Measurements from ENCODE around the gene CNOT6L. TPM values are rescaled to one million over a fixed set of nuclear protein-coding genes. Genes with fewer than 3 reads are reported as not detected.
A peak's percentile ranks its signal among the peaks of the same experiment; 100 is the strongest.

The CNOT6L gene
- total RNA-seq, 1 experiment from 2014 or later, result 3.1 TPM

DNA sequence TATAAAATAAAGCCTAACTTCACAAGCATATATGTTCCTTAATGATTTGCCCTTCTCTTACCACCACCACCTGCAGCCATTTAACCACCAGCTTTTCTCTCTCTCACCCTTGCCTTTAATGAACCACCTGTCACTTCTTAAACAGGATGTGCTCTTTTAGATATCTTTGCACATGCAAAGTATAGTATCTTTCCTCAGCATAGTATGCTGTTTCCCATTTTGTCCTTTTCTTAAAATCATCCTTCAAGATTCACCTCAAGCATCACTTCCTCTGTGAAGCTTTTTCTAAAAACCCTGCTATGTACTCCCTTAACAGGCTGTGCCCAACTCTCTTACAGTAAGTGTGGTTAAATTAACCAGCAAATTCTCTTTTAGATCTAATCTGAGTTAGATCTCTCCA is 8.2 kb upstream of the CNOT6L start:
- DNase-seq (ENCODE audit: low read depth, low spot score), result no peak
- in situ Hi-C loops (cut with HindIII; ENCODE audit: low pct_unique_long_range_greater_than_20kb, low sequenced_read_pairs), result no loop called here

GRCh38 chr4:77826275-77826674 is 7.1 kb upstream of the CNOT6L start:
- no peak for DNase-seq (ENCODE audit: low read depth, low spot score)
- in situ Hi-C loops (cut with HindIII; ENCODE audit: low pct_unique_long_range_greater_than_20kb, low sequenced_read_pairs), result no loop called here

DNA sequence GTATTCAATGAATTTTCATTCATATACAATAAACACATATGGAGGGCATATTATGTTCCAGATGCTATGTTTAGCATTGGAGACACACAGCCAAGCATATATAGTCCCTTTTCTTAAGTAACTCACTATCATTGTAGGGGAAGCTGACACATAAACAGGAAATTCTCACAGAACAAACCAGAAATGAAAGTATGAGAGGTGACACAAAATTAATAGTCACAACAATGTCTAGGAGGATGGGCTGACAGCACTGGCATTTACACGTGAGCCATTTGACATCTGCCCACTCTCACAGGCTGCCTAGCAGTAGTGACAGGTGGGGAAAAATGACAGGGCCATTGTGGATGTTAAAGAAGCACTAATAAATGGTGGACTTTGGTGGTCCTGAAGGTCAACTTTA is 2.6 kb upstream of the CNOT6L start:
- no peak for DNase-seq (ENCODE audit: low read depth, low spot score)
- in situ Hi-C loops (cut with HindIII; ENCODE audit: low pct_unique_long_range_greater_than_20kb, low sequenced_read_pairs), result no loop called here

DNA sequence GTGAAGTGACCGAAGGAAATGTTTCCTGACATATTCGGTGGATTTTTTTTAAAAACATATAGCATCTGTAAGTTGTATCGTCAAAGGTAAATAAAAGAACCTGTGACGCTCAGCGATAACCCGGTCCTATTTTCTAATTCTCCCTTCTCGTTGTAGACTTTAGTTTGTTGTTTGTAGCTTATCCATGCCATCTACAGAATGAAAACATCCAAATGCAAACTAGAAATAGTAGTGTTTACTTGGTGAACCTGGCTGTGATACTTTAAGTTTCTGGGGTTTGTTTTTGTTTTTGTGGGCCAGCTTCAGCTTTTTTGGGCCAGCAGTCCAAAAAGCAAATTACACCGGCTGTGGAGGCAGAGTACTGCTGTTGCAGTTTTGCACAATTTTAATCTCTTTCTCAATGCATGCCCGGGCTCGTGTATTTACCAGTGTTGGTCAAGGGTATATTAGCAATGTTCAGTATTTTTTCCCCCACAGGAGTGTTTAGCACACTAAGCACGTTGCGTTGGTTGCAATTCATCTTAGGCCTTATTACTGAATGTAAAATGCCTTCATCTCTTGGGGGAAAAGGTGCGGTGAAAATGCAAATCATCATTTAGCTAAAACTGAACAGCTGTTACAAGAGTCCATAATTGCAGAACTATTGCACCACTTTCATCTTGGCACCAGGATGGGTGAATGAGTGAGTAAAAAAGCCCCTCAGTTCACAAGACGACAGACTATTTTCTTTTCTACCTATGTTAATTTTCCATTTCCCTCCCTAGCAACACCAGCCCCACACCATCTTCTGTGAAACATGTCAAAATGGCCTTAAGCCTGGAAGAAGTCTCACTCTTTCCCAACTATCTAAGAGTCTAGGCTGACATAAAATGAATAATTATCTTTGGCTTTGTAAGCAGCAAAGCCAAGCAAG is 1.7 kb upstream of the CNOT6L start:
- DNase-seq (ENCODE audit: low read depth, low spot score), result no peak
- in situ Hi-C loops (cut with HindIII; ENCODE audit: low pct_unique_long_range_greater_than_20kb, low sequenced_read_pairs), result no loop called here

DNA sequence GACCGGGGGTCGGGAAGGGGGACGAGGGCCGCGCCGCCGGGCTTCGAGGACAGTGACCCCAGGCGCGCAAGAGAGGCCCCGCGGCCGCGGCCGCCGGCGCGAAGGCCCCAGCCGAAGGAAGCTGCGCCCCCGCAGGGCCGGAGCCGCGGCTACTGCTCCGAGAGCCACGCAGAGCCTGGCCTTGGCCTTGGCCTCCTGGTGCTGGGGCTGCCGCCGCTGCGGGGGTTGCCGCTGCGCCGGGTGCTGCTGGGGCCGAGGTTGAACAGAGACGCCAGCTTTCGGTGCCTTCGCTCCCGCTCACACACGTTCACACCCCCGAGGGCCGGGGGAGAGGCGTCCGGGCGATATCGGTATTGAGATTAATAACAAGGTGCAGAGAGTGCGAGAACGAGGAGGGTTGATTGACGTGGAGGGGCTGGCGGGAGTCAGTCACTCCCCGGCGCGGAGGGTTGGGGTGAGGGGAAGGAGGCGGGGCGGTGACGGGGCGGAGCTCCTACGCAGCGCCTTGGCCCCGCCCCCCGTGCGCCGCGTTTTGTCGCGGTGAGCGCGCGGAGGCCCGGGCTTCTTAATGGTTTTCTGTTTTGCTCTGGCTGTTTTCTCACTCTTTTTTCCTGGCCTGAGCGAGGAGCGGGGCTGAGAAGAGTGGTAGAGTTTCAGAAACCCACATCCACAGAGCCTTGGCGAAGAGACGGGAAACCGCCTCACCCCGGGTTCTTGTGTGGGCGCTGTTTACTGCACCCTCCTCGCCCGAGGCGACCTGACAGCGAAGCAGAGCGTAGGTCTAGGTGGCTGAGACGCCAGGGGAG is 878 bp upstream of the CNOT6L start:
- in situ Hi-C loops (cut with HindIII; ENCODE audit: low pct_unique_long_range_greater_than_20kb, low sequenced_read_pairs), result no loop called here
- peak; percentile 74 for DNase-seq (ENCODE audit: low read depth, low spot score)

- DNase-seq (ENCODE audit: low read depth, low spot score), result no peak
- in situ Hi-C loops (cut with HindIII; ENCODE audit: low pct_unique_long_range_greater_than_20kb, low sequenced_read_pairs), result no loop called here
These were observed 255 bp upstream of the CNOT6L start for GRCh38 chr4:77819404-77819842.

- in situ Hi-C loops (cut with HindIII; ENCODE audit: low pct_unique_long_range_greater_than_20kb, low sequenced_read_pairs), result no loop called here
- DNase-seq (ENCODE audit: low read depth, low spot score), result peak; percentile 84
These were observed 1.0 kb downstream of the CNOT6L start for GRCh38 chr4:77818073-77818601.

DNA sequence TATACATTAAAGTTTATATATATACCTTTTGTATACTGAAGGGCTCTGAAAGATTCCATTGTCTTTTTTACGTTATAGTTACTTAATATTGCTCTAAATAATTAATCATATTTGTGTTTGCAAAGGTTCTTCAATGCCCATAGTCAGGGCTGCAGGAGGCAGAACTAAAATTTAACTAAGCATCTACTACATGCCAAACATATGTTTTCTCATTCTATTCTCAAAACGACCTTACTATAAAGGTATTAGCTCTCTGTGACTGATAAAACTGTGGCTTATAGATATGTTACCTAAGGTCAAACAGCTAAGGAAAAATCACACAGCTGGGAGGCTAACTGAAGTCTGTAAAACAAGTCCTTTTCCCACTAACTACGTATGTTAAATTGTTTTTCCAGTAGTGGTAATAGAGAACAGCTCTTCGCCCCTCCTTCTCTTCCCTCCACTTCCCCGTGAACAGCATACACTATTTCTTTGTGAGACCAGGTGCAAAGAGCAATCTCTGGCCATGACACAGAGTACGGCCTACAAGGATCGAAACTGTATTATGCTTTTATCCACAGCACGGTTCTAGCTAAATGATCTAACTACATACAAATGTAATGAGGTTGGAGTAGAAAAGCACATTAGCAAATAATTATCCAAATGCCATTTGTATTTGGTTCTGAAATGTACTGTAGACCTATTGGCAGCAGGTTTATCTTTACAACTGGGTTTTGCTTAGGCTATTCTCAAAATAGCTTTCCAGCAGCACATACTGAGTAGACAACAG is 1.7 kb downstream of the CNOT6L start:
- peak; percentile 10 for DNase-seq (ENCODE audit: low read depth, low spot score)
- in situ Hi-C loops (cut with HindIII; ENCODE audit: low pct_unique_long_range_greater_than_20kb, low sequenced_read_pairs), result no loop called here

DNA sequence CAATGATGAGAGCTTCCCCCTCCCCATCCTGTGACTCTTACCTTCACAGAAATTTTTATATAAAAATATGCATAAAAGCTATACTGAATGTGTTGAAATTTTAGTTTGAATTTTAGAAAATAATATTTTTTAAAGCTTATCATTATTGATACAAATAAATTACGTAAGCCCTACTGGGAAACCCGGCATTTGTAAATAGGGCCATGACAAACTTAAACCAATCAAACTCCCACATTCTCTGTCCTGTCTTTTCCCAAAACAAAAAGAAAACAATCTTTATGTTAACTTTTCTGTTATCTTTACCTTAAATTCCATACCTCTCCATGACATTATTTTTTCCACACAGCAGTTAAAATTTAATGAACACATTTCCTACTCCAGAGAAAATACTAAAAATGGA is 2.6 kb downstream of the CNOT6L start:
- in situ Hi-C loops (cut with HindIII; ENCODE audit: low pct_unique_long_range_greater_than_20kb, low sequenced_read_pairs), result no loop called here
- no peak for DNase-seq (ENCODE audit: low read depth, low spot score)

DNA sequence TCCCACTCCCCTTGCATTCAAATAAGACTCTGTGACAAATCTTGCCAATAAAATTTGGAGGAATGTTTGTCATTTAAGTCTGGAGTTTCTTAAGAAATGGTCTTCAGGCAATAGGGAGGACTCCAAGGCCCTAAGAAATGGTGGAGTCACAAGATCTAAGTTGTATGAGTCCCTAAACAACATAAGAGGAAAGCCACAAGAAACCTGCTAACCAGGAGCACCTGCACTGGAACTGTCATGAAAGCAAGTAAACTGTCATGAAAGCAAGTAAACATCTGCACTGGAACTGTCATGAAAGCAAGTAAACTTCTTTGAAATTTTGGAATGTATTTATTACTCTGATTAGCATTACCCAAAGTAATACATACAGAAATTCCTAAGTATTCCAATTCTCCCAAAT is 3.5 kb downstream of the CNOT6L start:
- in situ Hi-C loops (cut with HindIII; ENCODE audit: low pct_unique_long_range_greater_than_20kb, low sequenced_read_pairs), result no loop called here
- no peak for DNase-seq (ENCODE audit: low read depth, low spot score)

DNA sequence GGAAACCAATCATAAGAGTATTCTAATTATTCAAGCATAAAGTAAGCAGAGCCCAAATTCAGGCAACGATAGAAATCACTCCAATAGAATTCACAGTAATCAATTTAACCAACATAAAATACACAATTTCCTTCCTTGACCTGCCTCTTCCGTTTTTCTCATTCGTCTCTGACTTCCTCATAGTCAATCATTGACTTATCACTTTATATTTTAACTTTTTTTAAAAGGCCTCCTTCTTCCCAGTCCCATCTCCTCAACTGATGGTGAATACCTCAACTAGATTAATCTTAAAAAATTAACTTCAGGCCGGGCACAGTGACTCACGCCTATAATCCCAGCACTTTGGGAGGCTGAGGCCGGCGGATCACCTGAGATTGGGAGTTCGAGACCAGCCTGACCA is 13.3 kb downstream of the CNOT6L start:
- in situ Hi-C loops (cut with HindIII; ENCODE audit: low pct_unique_long_range_greater_than_20kb, low sequenced_read_pairs), result no loop called here
- no peak for DNase-seq (ENCODE audit: low read depth, low spot score)

- in situ Hi-C loops (cut with HindIII; ENCODE audit: low pct_unique_long_range_greater_than_20kb, low sequenced_read_pairs), result no loop called here
- DNase-seq (ENCODE audit: low read depth, low spot score), result no peak
These were observed 14.7 kb downstream of the CNOT6L start for GRCh38 chr4:77804471-77804870.

- in situ Hi-C loops (cut with HindIII; ENCODE audit: low pct_unique_long_range_greater_than_20kb, low sequenced_read_pairs), result no loop called here
- DNase-seq (ENCODE audit: low read depth, low spot score), result no peak
These were observed 16.8 kb downstream of the CNOT6L start for GRCh38 chr4:77802402-77802801.

DNA sequence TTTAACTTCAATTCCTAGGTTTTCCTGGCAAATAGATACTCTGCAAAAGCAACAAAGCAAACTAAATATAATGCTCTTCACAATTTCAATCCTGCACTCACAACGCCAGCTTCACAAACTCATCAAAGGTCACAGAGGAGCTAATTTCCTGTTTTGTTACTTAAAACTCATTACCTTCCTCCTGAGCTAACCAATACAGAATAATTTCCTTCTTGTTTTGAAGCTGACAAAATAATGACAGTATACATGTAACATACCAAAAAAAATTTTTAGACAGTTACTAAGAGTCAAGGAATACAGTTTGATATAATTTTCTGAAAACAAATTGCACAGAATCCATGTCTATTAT is 17.9 kb downstream of the CNOT6L start:
- no peak for DNase-seq (ENCODE audit: low read depth, low spot score)
- in situ Hi-C loops (cut with HindIII; ENCODE audit: low pct_unique_long_range_greater_than_20kb, low sequenced_read_pairs), result no loop called here

DNA sequence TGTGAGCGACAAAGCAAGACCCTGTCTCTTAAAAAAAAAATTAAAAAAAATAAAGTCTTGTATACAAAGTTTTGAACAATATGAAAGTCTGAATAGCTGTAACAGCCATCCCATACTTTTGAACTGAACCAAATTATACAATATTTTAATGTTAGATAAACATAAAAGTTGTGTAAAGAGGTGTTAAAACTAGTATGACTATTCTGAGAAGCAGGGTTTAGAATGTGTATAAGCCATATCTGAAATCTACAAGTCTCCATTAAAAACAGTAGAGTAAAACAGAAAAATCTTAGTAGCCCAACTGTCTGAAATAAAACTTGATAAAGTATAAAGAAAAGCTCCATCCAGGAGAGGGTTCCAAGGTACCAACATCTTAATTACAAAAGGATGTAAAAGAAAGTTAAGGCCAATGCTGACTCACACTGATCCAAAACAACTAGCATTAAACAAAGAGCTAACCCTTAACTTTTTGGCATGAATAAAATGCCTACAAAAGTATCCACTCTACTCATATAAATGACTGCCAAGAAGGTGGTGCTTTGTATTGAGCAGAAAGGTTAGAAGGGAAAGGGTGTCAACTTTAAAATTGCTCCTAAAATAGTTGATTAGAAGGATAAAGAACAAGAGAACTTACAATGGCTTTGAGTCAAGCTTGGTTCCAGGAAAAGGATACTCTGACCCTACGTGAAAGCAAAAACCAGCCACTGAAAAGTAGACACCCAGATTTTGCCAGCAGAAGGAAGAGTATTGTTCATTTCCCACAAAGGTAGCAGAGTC is 18.5 kb downstream of the CNOT6L start:
- in situ Hi-C loops (cut with HindIII; ENCODE audit: low pct_unique_long_range_greater_than_20kb, low sequenced_read_pairs), result no loop called here
- no peak for DNase-seq (ENCODE audit: low read depth, low spot score)

DNA sequence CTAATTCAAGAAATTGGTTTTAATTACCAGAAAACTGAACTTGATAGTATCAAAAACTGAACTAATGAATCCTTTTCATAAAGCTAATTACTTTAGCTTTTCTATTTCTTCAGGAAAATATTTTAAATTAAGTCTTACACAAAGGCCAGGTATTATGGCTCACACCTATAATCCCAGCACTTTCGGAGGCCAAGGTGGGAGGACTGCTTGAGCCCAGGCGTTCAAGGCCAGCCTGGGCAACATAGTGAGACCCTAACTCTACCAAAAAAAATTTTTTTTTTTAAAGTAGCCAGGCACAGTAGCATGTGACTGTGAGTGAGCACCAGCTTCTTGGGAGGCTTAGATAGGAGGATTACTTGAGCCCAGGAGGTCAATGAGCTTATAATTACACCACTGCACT is 19.1 kb downstream of the CNOT6L start:
- no peak for DNase-seq (ENCODE audit: low read depth, low spot score)
- in situ Hi-C loops (cut with HindIII; ENCODE audit: low pct_unique_long_range_greater_than_20kb, low sequenced_read_pairs), result no loop called here

DNA sequence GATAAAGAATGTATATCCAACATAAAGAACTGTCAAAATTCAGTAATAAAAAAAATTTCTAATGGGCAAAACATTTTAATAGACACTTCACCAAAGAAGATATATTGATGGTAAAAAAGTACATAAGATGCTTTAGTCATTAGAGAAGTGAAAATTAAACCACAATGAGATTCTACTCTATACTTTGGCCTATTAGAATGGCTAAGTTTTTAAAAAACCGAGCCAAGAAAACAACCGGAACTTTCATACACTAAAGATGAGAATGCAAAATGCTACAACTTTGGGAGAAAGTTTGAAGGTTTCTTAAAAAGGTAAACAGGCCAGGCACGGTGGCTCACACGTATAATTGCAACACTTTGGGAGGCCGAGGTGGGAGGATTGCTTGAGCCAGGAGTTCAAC is 20.8 kb downstream of the CNOT6L start:
- DNase-seq (ENCODE audit: low read depth, low spot score), result no peak
- in situ Hi-C loops (cut with HindIII; ENCODE audit: low pct_unique_long_range_greater_than_20kb, low sequenced_read_pairs), result no loop called here
